GM19467 (cell line): ENCODE results near the gene GPC4.

Source experiments
- ATAC-seq: cut with Tn5 transposase; IDR thresholded peaks from one replicate; pipeline ENCODE4 v1.9.1; 2021; ENCODE audit warnings: mild to moderate bottlenecking, moderate library complexity; ENCODE audit not compliant: unreplicated experiment

Gene GPC4

DNA sequence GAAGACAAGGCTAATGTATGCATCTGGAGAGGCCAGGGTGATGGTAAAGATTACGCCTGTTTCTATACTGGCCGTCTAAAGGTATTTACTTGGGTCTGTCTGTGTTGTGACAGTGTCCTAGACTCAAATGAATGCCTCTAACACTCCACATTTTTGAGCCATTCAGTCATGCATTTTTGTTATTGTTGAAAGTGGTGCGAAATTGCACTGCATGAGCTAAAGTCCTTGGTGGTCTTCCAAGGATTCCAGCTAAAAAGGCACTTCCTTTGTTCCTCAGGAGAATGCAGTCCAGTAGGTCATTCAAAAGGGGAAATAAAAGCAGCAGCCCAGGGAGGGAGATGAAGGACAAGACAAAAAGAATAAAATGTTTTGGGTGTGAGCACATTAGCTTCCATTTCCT is 3.0 kb downstream of the GPC4 start:
- ATAC-seq = no peak

GRCh38 chrX:133410550-133410949 is 4.7 kb downstream of the GPC4 start:
- no peak for ATAC-seq

GRCh38 chrX:133405498-133406185 is 9.6 kb downstream of the GPC4 start:
- ATAC-seq = no peak

DNA sequence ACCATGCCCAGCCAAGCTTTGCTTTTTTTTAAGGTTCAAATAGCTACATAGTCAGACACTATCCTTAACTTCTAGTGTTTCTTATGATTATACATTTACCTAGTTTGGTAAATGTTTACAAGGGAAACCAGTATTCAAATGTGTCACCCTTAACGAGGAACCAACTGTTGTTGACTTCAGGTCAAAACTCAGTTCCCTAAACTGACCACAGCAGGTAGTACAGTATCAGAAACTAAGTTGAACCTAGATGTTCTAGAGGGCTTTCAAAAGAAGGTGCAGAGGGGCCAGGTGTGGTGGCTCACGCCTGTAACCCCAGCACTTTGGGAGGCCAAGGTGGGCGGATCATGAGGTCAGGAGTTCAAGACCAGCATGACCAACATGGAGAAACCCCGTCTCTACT is 11.3 kb downstream of the GPC4 start:
- ATAC-seq = no peak

DNA sequence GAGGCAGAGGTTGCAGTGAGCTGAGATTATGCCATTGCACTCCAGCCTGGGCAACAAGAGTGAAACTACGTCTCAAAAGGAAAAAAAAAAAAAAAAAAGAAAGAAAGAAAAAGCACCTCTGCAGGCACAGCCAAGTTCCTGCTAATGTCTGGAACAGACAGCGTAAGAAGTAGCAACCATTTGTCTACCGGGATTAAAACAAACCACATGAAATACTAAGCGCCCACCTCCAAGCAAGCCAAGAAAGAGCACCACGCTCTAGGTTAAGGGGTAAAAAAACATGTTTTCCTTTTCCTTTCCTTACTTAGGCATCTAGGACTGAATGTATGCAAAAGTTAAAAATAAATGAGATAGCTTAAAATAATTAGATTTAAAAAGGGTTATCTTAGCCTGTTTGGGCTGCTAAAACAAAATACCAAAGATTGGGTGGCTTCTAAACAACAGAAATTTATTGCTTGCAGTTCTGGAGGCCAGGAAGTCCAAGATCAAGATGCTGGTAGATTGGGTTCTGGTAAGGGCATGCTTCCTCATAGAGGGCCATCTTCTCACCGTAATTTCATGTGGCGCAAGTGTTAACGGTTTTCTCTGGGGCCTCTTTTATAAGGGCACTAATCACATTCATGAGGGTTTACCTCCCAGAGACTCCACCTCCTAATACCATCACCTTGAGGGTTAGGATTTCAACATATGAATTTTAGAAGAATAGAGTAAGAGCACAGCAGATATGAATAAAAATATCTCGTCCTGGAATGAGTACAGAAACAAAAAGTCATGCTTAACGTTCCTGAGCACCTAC is 12.3 kb downstream of the GPC4 start:
- ATAC-seq = no peak

GRCh38 chrX:133402042-133402453 is 13.2 kb downstream of the GPC4 start:
- ATAC-seq = no peak

- ATAC-seq = no peak
These were observed 13.8 kb downstream of the GPC4 start for GRCh38 chrX:133401536-133401935.

- ATAC-seq = no peak
These were observed 15.9 kb downstream of the GPC4 start for GRCh38 chrX:133399411-133399810.

GRCh38 chrX:133394765-133395164 is 20.5 kb downstream of the GPC4 start:
- ATAC-seq = no peak

- no peak for ATAC-seq
These were observed 22.6 kb downstream of the GPC4 start for GRCh38 chrX:133392671-133393070.

DNA sequence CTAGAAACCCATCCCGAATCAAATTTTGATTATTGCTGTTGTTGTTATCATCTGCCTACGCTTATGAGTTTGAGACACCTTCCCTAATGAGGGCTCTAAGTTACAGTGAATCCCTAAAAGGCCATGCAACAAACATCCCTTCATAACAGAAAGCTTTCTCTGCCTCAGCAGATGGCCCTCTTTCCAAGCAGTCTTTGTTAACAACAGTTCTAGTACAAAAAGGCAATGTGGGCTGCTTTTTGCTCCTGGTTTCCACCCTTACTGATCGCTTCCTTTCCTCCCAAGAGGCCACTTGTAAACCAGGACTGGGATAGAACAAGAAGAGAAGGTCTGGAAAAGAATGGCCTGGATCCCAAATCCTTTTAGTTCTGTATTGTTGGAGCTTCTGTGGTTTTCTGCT is 24.2 kb downstream of the GPC4 start:
- ATAC-seq = no peak

DNA sequence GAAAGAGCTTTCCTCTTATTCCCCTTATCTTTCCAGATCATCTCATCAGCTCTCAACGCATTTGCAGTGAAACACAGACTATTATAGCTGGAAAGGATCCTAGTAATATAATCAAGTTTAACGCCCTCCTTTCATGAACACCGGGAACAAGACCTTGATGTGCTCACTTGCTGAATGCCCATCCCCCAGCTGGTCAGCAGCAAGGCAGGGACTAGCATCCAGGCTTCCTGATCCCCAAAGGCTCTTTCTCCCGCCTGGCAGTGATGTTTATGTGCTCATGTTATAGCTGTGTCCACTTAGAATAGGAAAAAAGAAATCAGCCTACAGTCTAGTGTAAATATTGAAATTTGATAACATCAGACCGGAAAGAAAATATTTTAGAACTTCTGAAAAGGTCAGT is 24.6 kb downstream of the GPC4 start:
- ATAC-seq = no peak

GRCh38 chrX:133389975-133390374 is 25.3 kb downstream of the GPC4 start:
- no peak for ATAC-seq

- ATAC-seq = no peak
These were observed 30.8 kb downstream of the GPC4 start for GRCh38 chrX:133384454-133384853.

DNA sequence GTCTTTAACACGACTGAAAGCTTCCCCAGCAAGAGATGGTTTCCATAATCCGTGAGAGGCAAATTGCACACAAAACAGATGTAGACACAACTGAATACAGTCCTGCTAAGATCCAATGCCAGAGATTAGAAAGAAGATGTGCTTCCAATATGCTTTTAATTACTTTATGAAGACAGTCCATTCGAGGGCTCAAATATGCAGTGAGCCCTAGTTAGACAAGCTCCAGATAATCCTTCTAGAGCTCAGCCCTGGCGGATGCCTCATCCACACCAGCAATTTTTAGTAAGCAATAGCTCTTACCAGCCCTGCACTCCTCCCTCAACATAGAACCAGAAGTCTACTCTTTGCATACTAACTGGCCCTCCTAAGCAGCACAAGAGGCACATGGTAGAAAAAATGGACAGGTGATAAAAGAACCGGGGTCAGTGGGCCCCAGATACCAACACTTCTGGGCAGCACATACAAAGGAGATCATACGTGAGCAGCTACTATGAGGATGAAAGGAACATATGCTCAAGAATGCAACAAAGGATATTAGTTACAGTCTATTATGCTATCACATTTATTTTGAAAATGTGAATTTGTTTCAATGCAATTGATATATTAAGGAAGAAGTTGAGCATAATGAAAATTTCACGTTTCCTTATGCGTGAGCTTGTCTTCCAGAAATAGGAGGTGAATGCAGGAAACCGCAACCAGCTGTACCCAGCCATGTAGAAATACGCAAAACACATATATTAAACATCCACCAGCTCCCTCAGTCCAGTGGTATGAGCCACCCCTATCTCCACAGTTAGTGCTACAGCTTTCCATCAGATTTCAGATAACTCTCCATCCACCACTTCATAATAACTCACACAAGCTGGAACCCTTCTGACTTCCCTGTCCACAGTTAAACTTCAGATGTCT is 34.3 kb downstream of the GPC4 start:
- ATAC-seq = no peak

GRCh38 chrX:133376422-133376821 is 38.9 kb downstream of the GPC4 start:
- no peak for ATAC-seq

DNA sequence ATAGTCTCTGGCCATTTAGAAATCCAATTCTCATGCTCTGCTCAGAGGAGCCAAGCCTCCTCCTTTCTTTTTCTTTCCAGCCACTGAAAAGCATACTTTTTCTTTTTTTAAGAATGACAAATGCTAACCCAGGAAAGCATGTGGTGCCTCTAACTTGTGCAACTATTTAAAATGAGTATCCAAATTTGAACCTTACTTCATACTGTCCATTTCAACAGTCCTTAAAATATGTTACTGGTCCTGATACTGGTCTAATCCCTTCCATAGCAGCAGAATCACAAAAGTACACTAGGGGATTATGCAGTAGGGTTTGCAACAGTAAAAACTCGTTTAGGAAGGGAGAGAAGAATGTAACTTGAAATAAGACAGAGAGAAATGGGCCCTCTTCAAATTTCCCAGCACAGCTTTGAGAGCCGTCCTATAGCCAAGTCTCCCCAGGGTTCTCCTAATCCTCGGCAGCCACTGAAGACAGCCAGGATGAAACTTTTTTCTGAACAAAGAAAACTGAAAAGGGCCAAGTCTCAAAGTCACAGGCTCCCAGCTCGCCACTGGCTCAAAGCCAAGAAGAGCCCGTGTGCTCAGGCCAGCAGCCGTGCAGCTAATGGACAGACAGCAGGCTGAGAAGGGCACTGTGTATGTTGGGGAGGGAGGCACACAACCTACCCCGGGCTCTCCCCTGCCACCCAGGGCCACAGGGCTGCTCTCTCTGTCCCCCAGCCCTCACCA is 39.5 kb downstream of the GPC4 start:
- ATAC-seq = no peak

- ATAC-seq = no peak
These were observed 40.4 kb downstream of the GPC4 start for GRCh38 chrX:133374874-133375387.

GRCh38 chrX:133373386-133374079 is 41.8 kb downstream of the GPC4 start:
- no peak for ATAC-seq

- no peak for ATAC-seq
These were observed 44.5 kb downstream of the GPC4 start for GRCh38 chrX:133370696-133371275.
